HAP-1 (cell line): ENCODE measurements around the gene PLEKHG4.

Experiments
- DNase-seq, 2 experiments: peaks; one replicate each; pipeline ENCODE4 v3.0.0-alpha.2; 2016 to 2020; ENCODE audit warnings: low spot score in 2 of 2
- H3K27me3 ChIP-seq: fragments of 250-450 bp; sonication (Bioruptor Pico); 2 replicates; pipeline ENCODE4 v1.5.1; 2020; ENCODE audit warnings: low read depth, mild to moderate bottlenecking, moderate library complexity
- H3K36me3 ChIP-seq: fragments of 250-450 bp; sonication (Bioruptor Pico); replicated peaks from 2 replicates; pipeline ENCODE4 v1.5.1; 2020; ENCODE audit warnings: mild to moderate bottlenecking
- H3K4me1 ChIP-seq: fragments of 250-450 bp; sonication (Bioruptor Pico); 2 replicates; pipeline ENCODE4 v1.5.1; 2020; ENCODE audit warnings: mild to moderate bottlenecking
- H3K4me3 ChIP-seq: fragments of 250-450 bp; sonication (Bioruptor Pico); 2 replicates; pipeline ENCODE4 v1.5.1; 2020; ENCODE audit warnings: mild to moderate bottlenecking, moderate library complexity
- H3K9me3 ChIP-seq: fragments of 250-450 bp; sonication (Bioruptor Pico); 2 replicates; pipeline ENCODE4 v1.5.1; 2020; ENCODE audit warnings: mild to moderate bottlenecking, moderate library complexity
- in situ Hi-C: fragments of 300-500 bp; cut with MboI; formaldehyde crosslinking; loops from 3 replicates; pipeline ENCODE4 v1.14.3; 2020; ENCODE audit warnings: low sequenced_read_pairs, inconsistent platforms, mixed read lengths

PLEKHG4 gene

GRCh38 chr16:67336116-67336515, 56.8 kb downstream of the PLEKHG4 start:
- Histone ChIP-seq H3K4me1 (no peaks in the 10 kb centered on the region), H3K36me3 (no peaks in the 10 kb centered on the region), H3K27me3 (no peaks in the 10 kb centered on the region), H3K4me3 (no peak overlapping the region), H3K9me3 (no peaks in the 10 kb centered on the region)
- no peak for DNase-seq
- in situ Hi-C loops = no loop called here

GRCh38 chr16:67336648-67337047, 57.3 kb downstream of the PLEKHG4 start:
- no peak for DNase-seq
- Histone ChIP-seq H3K27me3 (no peaks in the 10 kb centered on the region), H3K9me3 (no peaks in the 10 kb centered on the region), H3K4me1 (no peaks in the 10 kb centered on the region), H3K4me3 (no peak overlapping the region), H3K36me3 (no peaks in the 10 kb centered on the region)
- in situ Hi-C loops = no loop called here
